ENCODE measurements around the gene ATP1A2. TPM values are rescaled to one million over a fixed set of nuclear protein-coding genes. Genes with fewer than 3 reads are reported as not detected.
"Not testable (repeated sequence)": the region's sequence is repeated elsewhere in the genome, so short reads cannot be mapped to it uniquely, and the experiment has no call there.

ATP1A2 gene
- total RNA-seq, 1 donor from 2014 or later, result 5.6 TPM

- Histone ChIP-seq H3K4me1 (no peaks in the 10 kb centered on the region), H3K36me3 (no peaks in the 10 kb centered on the region), H3K9me3 (no peaks in the 10 kb centered on the region), H3K4me3 (no peak overlapping the region), H3K27me3 (no peaks in the 10 kb centered on the region), H3K27ac (no peak overlapping the region)
- DNase-seq, result no peak
- no peak for ATAC-seq
- no peak for TF ChIP-seq CTCF (IDR thresholded peaks at IDR 0.05)
- intact Hi-C loops (cut with DNase I), result no loop called here
Measured at GRCh38 chr1:160109686-160110085, 5.9 kb upstream of the ATP1A2 start.

- DNase-seq; intact Hi-C loops (cut with DNase I); H3K9me3 ChIP-seq; H3K36me3 ChIP-seq; ATAC-seq; H3K4me3 ChIP-seq; H3K27me3 ChIP-seq; H3K27ac ChIP-seq; H3K4me1 ChIP-seq: not testable (repeated sequence)
Measured at GRCh38 chr1:160111462-160111861, 4.1 kb upstream of the ATP1A2 start.

- Histone ChIP-seq H3K27ac (no peak overlapping the region), H3K4me1 (no peaks in the 10 kb centered on the region), H3K4me3 (no peak overlapping the region), H3K36me3 (no peaks in the 10 kb centered on the region), H3K27me3 (no peaks in the 10 kb centered on the region), H3K9me3 (no peaks in the 10 kb centered on the region)
- ATAC-seq, result no peak
- intact Hi-C loops (cut with DNase I), result no loop called here
- no peak for TF ChIP-seq CTCF (IDR thresholded peaks at IDR 0.05)
- DNase-seq, result no peak
Measured at GRCh38 chr1:160112357-160112756, 3.2 kb upstream of the ATP1A2 start.

- no peaks in the 10 kb centered on the region for H3K36me3 ChIP-seq
- ATAC-seq (no peak), DNase-seq (no peak)
- H3K27ac ChIP-seq, result no peak overlapping the region
- no peaks in the 10 kb centered on the region for H3K4me1 ChIP-seq
- intact Hi-C loops (cut with DNase I), result no loop called here
- H3K27me3 ChIP-seq, result no peaks in the 10 kb centered on the region
- no peak for TF ChIP-seq CTCF (IDR thresholded peaks at IDR 0.05)
- no peak overlapping the region for H3K4me3 ChIP-seq
- no peaks in the 10 kb centered on the region for H3K9me3 ChIP-seq
Measured at GRCh38 chr1:160113407-160113806, 2.2 kb upstream of the ATP1A2 start.

- no peaks in the 10 kb centered on the region for H3K4me1 ChIP-seq
- no peak overlapping the region for H3K4me3 ChIP-seq
- ATAC-seq (no peak), DNase-seq (no peak)
- no peaks in the 10 kb centered on the region for H3K9me3 ChIP-seq
- no peaks in the 10 kb centered on the region for H3K27me3 ChIP-seq
- no peak for TF ChIP-seq CTCF (IDR thresholded peaks at IDR 0.05)
- no peaks in the 10 kb centered on the region for H3K36me3 ChIP-seq
- intact Hi-C loops (cut with DNase I), result no loop called here
- H3K27ac ChIP-seq, result no peak overlapping the region
Measured at GRCh38 chr1:160114085-160114484, 1.5 kb upstream of the ATP1A2 start.

- ATAC-seq, result no peak
- no peaks in the 10 kb centered on the region for H3K4me1 ChIP-seq
Measured at GRCh38 chr1:160116283-160117147, 956 bp downstream of the ATP1A2 start.

More at GRCh38 chr1:160116283-160117147, 956 bp downstream of the ATP1A2 start:
- no peak for DNase-seq
- intact Hi-C loops (cut with DNase I), result no loop called here
- Histone ChIP-seq H3K27ac (no peak overlapping the region), H3K9me3 (no peaks in the 10 kb centered on the region), H3K36me3 (no peaks in the 10 kb centered on the region), H3K27me3 (no peaks in the 10 kb centered on the region), H3K4me3 (peak overlapping the region; percentile 8)
- TF ChIP-seq CTCF (IDR thresholded peaks at IDR 0.05), result no peak
